Chondrocyte (in vitro differentiated cells): ENCODE data around the gene COPS8. TPM values are rescaled to one million over a fixed set of nuclear protein-coding genes. Genes with fewer than 3 reads are reported as not detected.
A peak's percentile ranks its signal among the peaks of the same experiment; 100 is the strongest.

Source experiments
- DNase-seq: peaks from one replicate; pipeline ENCODE4 v3.0.0; 2021; ENCODE audit warnings: mixed read lengths, low spot score
- H3K27ac Mint-ChIP-seq: one replicate; pipeline ENCODE4 v1.8.0; 2021; ENCODE audit warnings: mild to moderate bottlenecking, moderate library complexity, mixed read lengths; ENCODE audit not compliant: unreplicated experiment
- H3K27me3 Mint-ChIP-seq: 2 replicates; pipeline ENCODE4 v1.8.0; 2021; ENCODE audit warnings: low read depth, mixed read lengths
- H3K36me3 Mint-ChIP-seq: 2 replicates; pipeline ENCODE4 v1.8.0; 2021; ENCODE audit warnings: low read depth, mixed read lengths
- H3K4me1 Mint-ChIP-seq: 2 replicates; pipeline ENCODE4 v1.8.0; 2021; ENCODE audit warnings: low read depth, mild to moderate bottlenecking, mixed read lengths
- H3K4me3 Mint-ChIP-seq: one replicate; pipeline ENCODE4 v1.8.0; 2021; ENCODE audit warnings: mild to moderate bottlenecking, moderate library complexity, mixed read lengths; ENCODE audit not compliant: unreplicated experiment
- H3K9me3 Mint-ChIP-seq: 2 replicates; pipeline ENCODE4 v1.8.0; 2021; ENCODE audit warnings: low read depth, mixed read lengths
- total RNA-seq: library from RNA; stranded (reverse); gene quantifications from 3 replicates; pipeline ENCODE4 v1.2.1, GENCODE V29; 2021
- TF ChIP-seq, protein P1 (sequence below): fragments of 200-600 bp; sonication (generic); IDR thresholded peaks from 2 replicates; pipeline ENCODE4 v1.5.0; 2021; ENCODE audit warnings: antibody characterized with exemption, mild to moderate bottlenecking, moderate library complexity

The COPS8 gene
- total RNA-seq, 1 donor from 2014 or later = 65.8 TPM

DNA sequence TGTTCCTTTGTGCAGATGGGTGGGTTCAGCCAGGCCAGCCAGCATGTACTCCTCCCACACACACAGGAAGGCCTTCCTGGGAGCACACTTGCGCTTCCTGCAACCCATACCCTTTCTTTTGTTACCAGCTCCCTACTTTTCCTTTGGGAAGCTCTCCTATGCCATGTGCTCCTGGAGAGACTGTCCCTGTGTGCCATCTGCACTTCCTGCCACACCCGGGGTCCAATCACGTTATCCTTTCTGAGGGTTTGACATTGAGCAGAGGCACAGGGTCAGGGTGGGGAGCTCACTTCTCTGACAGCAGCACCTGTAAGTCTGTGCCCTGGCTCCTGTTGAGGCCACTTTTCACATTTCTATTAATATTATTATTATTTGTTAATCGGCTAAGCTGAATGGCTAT, 62.9 kb downstream of the COPS8 start:
- TF ChIP-seq, protein P1, sequence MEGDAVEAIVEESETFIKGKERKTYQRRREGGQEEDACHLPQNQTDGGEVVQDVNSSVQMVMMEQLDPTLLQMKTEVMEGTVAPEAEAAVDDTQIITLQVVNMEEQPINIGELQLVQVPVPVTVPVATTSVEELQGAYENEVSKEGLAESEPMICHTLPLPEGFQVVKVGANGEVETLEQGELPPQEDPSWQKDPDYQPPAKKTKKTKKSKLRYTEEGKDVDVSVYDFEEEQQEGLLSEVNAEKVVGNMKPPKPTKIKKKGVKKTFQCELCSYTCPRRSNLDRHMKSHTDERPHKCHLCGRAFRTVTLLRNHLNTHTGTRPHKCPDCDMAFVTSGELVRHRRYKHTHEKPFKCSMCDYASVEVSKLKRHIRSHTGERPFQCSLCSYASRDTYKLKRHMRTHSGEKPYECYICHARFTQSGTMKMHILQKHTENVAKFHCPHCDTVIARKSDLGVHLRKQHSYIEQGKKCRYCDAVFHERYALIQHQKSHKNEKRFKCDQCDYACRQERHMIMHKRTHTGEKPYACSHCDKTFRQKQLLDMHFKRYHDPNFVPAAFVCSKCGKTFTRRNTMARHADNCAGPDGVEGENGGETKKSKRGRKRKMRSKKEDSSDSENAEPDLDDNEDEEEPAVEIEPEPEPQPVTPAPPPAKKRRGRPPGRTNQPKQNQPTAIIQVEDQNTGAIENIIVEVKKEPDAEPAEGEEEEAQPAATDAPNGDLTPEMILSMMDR = no peak
- no peaks in the 10 kb centered on the region for H3K27me3 Mint-ChIP-seq
- peaks cover 24% of the 10 kb centered on the region for H3K4me1 Mint-ChIP-seq
- H3K9me3 Mint-ChIP-seq = peaks cover 22% of the 10 kb centered on the region
- H3K4me3 Mint-ChIP-seq = no peak overlapping the region
- no peak overlapping the region for H3K27ac Mint-ChIP-seq
- peaks cover 18% of the 10 kb centered on the region for H3K36me3 Mint-ChIP-seq
- DNase-seq = no peak

DNA sequence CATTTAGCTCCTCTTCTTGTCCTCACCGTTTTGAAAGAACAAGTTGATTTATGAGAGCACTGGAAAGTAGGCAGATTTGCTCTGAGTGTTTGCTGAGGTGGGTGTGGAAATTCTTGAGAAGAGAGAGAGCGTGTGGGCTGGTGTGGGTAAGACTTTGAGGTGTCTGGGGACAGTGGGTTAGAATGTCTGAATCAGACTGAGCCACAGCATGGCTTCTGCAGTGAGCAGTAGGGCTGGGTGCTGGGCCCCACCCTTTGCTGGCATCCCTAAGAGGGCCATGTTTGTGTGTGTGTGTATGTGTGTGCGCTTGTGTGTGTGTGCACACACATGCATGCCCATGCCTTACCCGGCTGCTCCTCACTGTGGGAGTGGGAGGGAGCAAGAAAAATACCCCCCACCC, 63.7 kb downstream of the COPS8 start:
- TF ChIP-seq, protein P1 = no peak
- H3K27me3 Mint-ChIP-seq = no peaks in the 10 kb centered on the region
- H3K27ac Mint-ChIP-seq = peak overlapping the region; percentile 69
- peaks cover 19% of the 10 kb centered on the region for H3K4me1 Mint-ChIP-seq
- peaks cover 13% of the 10 kb centered on the region for H3K36me3 Mint-ChIP-seq
- H3K4me3 Mint-ChIP-seq = no peak overlapping the region
- DNase-seq = no peak
- H3K9me3 Mint-ChIP-seq = peaks cover 19% of the 10 kb centered on the region
